GM21367 (cell line): ENCODE results near the gene TRIM6.
"Not testable (repeated sequence)": the region's sequence is repeated elsewhere in the genome, so short reads cannot be mapped to it uniquely, and the experiment has no call there.

Source experiments
- ATAC-seq: cut with Tn5 transposase; IDR thresholded peaks from one replicate; pipeline ENCODE4 v1.9.1; 2021; ENCODE audit not compliant: unreplicated experiment

The TRIM6 gene

GRCh38 chr11:5596607-5597201, at the start of gene TRIM6:
TRIM6 (plus strand) TSS chr11:5596637; CDS start chr11:5596898, 261 bp downstream.
- ATAC-seq, result no peak

GRCh38 chr11:5547982-5548381, 48.5 kb upstream of the TRIM6 start:
- no peak for ATAC-seq

GRCh38 chr11:5548440-5548839, 48.0 kb upstream of the TRIM6 start, which contains the start of gene OR52H1:
OR52H1 (minus strand) TSS chr11:5548540; CDS start chr11:5545505, 3,035 bp downstream.
- ATAC-seq, result no peak

GRCh38 chr11:5550440-5551095, 45.9 kb upstream of the TRIM6 start:
- no peak for ATAC-seq

GRCh38 chr11:5553343-5553742, 43.1 kb upstream of the TRIM6 start:
- no peak for ATAC-seq

GRCh38 chr11:5556596-5557188, 39.7 kb upstream of the TRIM6 start:
- no peak for ATAC-seq

GRCh38 chr11:5557751-5558150, 38.7 kb upstream of the TRIM6 start:
- no peak for ATAC-seq

GRCh38 chr11:5564259-5565019, 32.0 kb upstream of the TRIM6 start:
- ATAC-seq, result no peak

GRCh38 chr11:5574654-5575053, 21.8 kb upstream of the TRIM6 start:
- ATAC-seq, result no peak

- ATAC-seq, result no peak
Measured at GRCh38 chr11:5575152-5575551, 21.3 kb upstream of the TRIM6 start.

GRCh38 chr11:5577101-5577500, 19.3 kb upstream of the TRIM6 start:
- ATAC-seq, result no peak

GRCh38 chr11:5580577-5580976, 15.9 kb upstream of the TRIM6 start, which contains the start of gene OR52B6:
OR52B6 (plus strand) TSS chr11:5580877; CDS start chr11:5580877, 0 bp downstream.
- ATAC-seq, result no peak

- no peak for ATAC-seq
Measured at GRCh38 chr11:5581014-5581413, 15.4 kb upstream of the TRIM6 start.

GRCh38 chr11:5584458-5584857, 12.0 kb upstream of the TRIM6 start:
- ATAC-seq, result not testable (repeated sequence)

- ATAC-seq, result not testable (repeated sequence)
Measured at GRCh38 chr11:5589906-5590305, 6.5 kb upstream of the TRIM6 start.

GRCh38 chr11:5591613-5592012, 4.8 kb upstream of the TRIM6 start:
- no peak for ATAC-seq

GRCh38 chr11:5592615-5593014, 3.8 kb upstream of the TRIM6 start:
- no peak for ATAC-seq

GRCh38 chr11:5593146-5593545, 3.3 kb upstream of the TRIM6 start:
- no peak for ATAC-seq

GRCh38 chr11:5597953-5598352, 1.5 kb downstream of the TRIM6 start:
- ATAC-seq, result no peak

- ATAC-seq, result peak; percentile 88
Measured at GRCh38 chr11:5600374-5600851, 4.0 kb downstream of the TRIM6 start.

- ATAC-seq, result not testable (repeated sequence)
Measured at GRCh38 chr11:5602791-5603190, 6.4 kb downstream of the TRIM6 start.
